Tibial nerve (tissue), 4 donors: ENCODE measurements around the gene IFI16. TPM values are rescaled to one million over a fixed set of nuclear protein-coding genes. Genes with fewer than 3 reads are reported as not detected.
"Not testable (repeated sequence)": the region's sequence is repeated elsewhere in the genome, so short reads cannot be mapped to it uniquely, and the experiment has no call there.

ENCODE experiments used
- DNase-seq, 2 donors: peaks; one replicate each; pipeline ENCODE4 v3.0.0-alpha.2; 2019; ENCODE audit warnings: low spot score in 2 of 2
- H3K27ac ChIP-seq, 4 donors: fragments of 200-600 bp; sonication (generic) in 3 of 4; one replicate each; pipeline ENCODE4 v1.5.1; 2017 to 2019; ENCODE audit warnings: mild to moderate bottlenecking in 1 of 4
- H3K27me3 ChIP-seq, 2 donors: fragments of 200-600 bp; sonication (generic) in 1 of 2; one replicate each; pipeline versions ENCODE4 v1.5.1 to v1.6.0; 2017 to 2019
- H3K36me3 ChIP-seq, 3 donors: fragments of 200-600 bp; sonication (generic); one replicate each; pipeline ENCODE4 v1.5.1; 2018 to 2019
- H3K4me1 ChIP-seq, 4 donors: fragments of 200-600 bp; sonication (generic) in 3 of 4; one replicate each; pipeline ENCODE4 v1.5.1; 2017 to 2019
- H3K4me3 ChIP-seq, 4 donors: fragments of 200-600 bp; sonication (generic) in 3 of 4; one replicate each; pipeline ENCODE4 v1.5.1; 2017 to 2019; ENCODE audit warnings: mild to moderate bottlenecking in 1 of 4, moderate library complexity in 1 of 4
- H3K9me3 ChIP-seq, 4 donors: fragments of 200-600 bp; sonication (generic) in 3 of 4; one replicate each; pipeline ENCODE4 v1.5.1; 2017 to 2019
- CTCF ChIP-seq, 5 experiments: fragments of 200-600 bp in 3 of 5; fragments of 450-650 bp in 2 of 5; sonication (generic) in 3 of 5; IDR thresholded peaks; one replicate each; pipeline ENCODE4 v1.5.1; 2016 to 2019; ENCODE audit warnings: antibody characterized with exemption in 5 of 5, mild to moderate bottlenecking in 3 of 5, moderate library complexity in 2 of 5
- EP300 ChIP-seq, 2 donors: sonication (generic); formaldehyde crosslinking; IDR thresholded peaks; one replicate each; pipeline ENCODE4 v1.6.1; 2017; ENCODE audit warnings: antibody characterized with exemption in 2 of 2, mild to moderate bottlenecking in 1 of 2
- POLR2A ChIP-seq, 2 donors: fragments of 450-650 bp; IDR thresholded peaks; one replicate each; pipeline ENCODE4 v1.6.1; 2017; ENCODE audit warnings: antibody characterized with exemption in 2 of 2, mild to moderate bottlenecking in 2 of 2, moderate library complexity in 2 of 2
- WGBS, 2 donors: methylation state at CpG; one replicate each; pipeline ENCODE4 v1.1.5; 2018; 5-methylcytosine and 5-hydroxymethylcytosine counted together
- total RNA-seq, 4 donors: library from RNA; depleted of rRNA; stranded (reverse); fragments of >200 nt; gene quantifications; one replicate each; pipeline ENCODE4 v1.1.0, GENCODE V29; 2016

Gene IFI16
- total RNA-seq, 4 donors from 2014 or later: 63.2 to 121 (median 108) TPM

GRCh38 chr1:159015440-159015909, 5.8 kb downstream of the IFI16 start:
- WGBS, 2 donors: 60 to 62% methylated on average over 4 of the region's 4 CpGs
- Histone ChIP-seq H3K27me3 (no peaks in the 10 kb centered on the region), H3K9me3 (no peaks in the 10 kb centered on the region), H3K36me3 (peaks cover 0 to 58% (median 3%) of the 10 kb centered on the region in 3 donors), H3K4me3 (no peak overlapping the region), H3K27ac (peak overlapping the region in 3 of 4 donors; percentile 43 to 98 (median 76)), H3K4me1 (peaks cover 0 to 84% (median 22%) of the 10 kb centered on the region in 4 donors)
- peak in 1 of 2 donors; percentile 64 for DNase-seq
- TF ChIP-seq EP300 (IDR thresholded peaks at IDR 0.05) (peak; percentile 89 to 93), CTCF (IDR thresholded peaks at IDR 0.05) (no peak), POLR2A (IDR thresholded peaks at IDR 0.05) (peak in 1 of 2 donors; percentile 24)

GRCh38 chr1:159023723-159024122, 14.0 kb downstream of the IFI16 start:
- H3K4me3 ChIP-seq: no peak overlapping the region
- 86 to 95% methylated on average over 10 of the region's 10 CpGs for WGBS, 2 donors
- H3K27ac ChIP-seq: no peak overlapping the region
- TF ChIP-seq POLR2A (IDR thresholded peaks at IDR 0.05) (no peak), CTCF (IDR thresholded peaks at IDR 0.05) (no peak), EP300 (IDR thresholded peaks at IDR 0.05) (no peak)
- H3K27me3 ChIP-seq: no peaks in the 10 kb centered on the region
- peaks cover 0 to 68% (median 14%) of the 10 kb centered on the region in 3 donors for H3K36me3 ChIP-seq
- no peak for DNase-seq
- H3K4me1 ChIP-seq: peaks cover 0 to 62% (median 4%) of the 10 kb centered on the region in 4 donors
- no peaks in the 10 kb centered on the region for H3K9me3 ChIP-seq

- WGBS, 2 donors: 94 to 100% methylated on average over 7 of the region's 7 CpGs
- DNase-seq: no peak
Observed at GRCh38 chr1:159025043-159025442, 15.3 kb downstream of the IFI16 start.

GRCh38 chr1:159026841-159027240, 17.1 kb downstream of the IFI16 start:
- H3K27ac ChIP-seq, H3K27me3 ChIP-seq, H3K9me3 ChIP-seq, DNase-seq, H3K4me3 ChIP-seq: not testable (repeated sequence)
- Histone ChIP-seq H3K4me1 (peaks cover 0 to 57% (median 4%) of the 10 kb centered on the region in 4 donors), H3K36me3 (peaks cover 0 to 68% (median 16%) of the 10 kb centered on the region in 3 donors)
- WGBS, 2 donors: 86 to 87% methylated on average over 2 of the region's 2 CpGs

More at GRCh38 chr1:159025043-159025442, 15.3 kb downstream of the IFI16 start:
- H3K4me1 ChIP-seq: peaks cover 0 to 52% (median 4%) of the 10 kb centered on the region in 4 donors
- H3K36me3 ChIP-seq: peaks cover 0 to 68% (median 14%) of the 10 kb centered on the region in 3 donors
- TF ChIP-seq POLR2A (IDR thresholded peaks at IDR 0.05) (no peak), CTCF (IDR thresholded peaks at IDR 0.05) (no peak), EP300 (IDR thresholded peaks at IDR 0.05) (no peak)
- H3K9me3 ChIP-seq: peaks cover 0 to 7% (median 0%) of the 10 kb centered on the region in 4 donors
- no peak overlapping the region for H3K27ac ChIP-seq
- no peak overlapping the region for H3K4me3 ChIP-seq
- H3K27me3 ChIP-seq: no peaks in the 10 kb centered on the region

- TF ChIP-seq EP300 (IDR thresholded peaks at IDR 0.05): no peak
- no peak for TF ChIP-seq CTCF (IDR thresholded peaks at IDR 0.05)
- TF ChIP-seq POLR2A (IDR thresholded peaks at IDR 0.05): no peak
- Histone ChIP-seq H3K36me3 (peaks cover 0 to 73% (median 13%) of the 10 kb centered on the region in 3 donors), H3K27me3 (no peaks in the 10 kb centered on the region), H3K27ac (peak overlapping the region in 1 of 4 donors; percentile 25), H3K4me1 (peaks cover 0 to 34% (median 2%) of the 10 kb centered on the region in 4 donors), H3K9me3 (peaks cover 0 to 7% (median 0%) of the 10 kb centered on the region in 4 donors), H3K4me3 (no peak overlapping the region)
- DNase-seq: no peak
- WGBS, 2 donors: 100% methylated on average over 1 of the region's 1 CpG
Observed at GRCh38 chr1:159030311-159030710, 20.6 kb downstream of the IFI16 start.
